T-cell (primary cell): Measurements from ENCODE around the gene ENG. TPM values are rescaled to one million over a fixed set of nuclear protein-coding genes. Genes with fewer than 3 reads are reported as not detected.
A peak's percentile ranks its signal among the peaks of the same experiment; 100 is the strongest.

Source experiments
- ATAC-seq, 4 experiments: fragments of 200-7000 bp in 3 of 4; fragments of 150-1000 bp in 1 of 4; cut with Tn5 transposase; replicated peaks in 1 of 4; 1 replicate in 3 of 4; 2 replicates in 1 of 4; pipeline ENCODE4 v1.10.0; 2021; ENCODE audit warnings: moderate library complexity in 3 of 4, mild to moderate bottlenecking in 2 of 4, moderate number of reproducible peaks in 1 of 4
- CTCF ChIA-PET, 2 donors: fragments of 300-600 bp; sonication (Branson Sonifier 250); formaldehyde crosslinking; loops; one replicate each; lab custom pipeline; 2022; ENCODE audit warnings: antibody characterized with exemption in 2 of 2; lab: Charles Lee
- POLR2A ChIA-PET, 2 donors: fragments of 300-600 bp; sonication (Branson Sonifier 250); formaldehyde crosslinking; loops; one replicate each; lab custom pipeline; 2022; ENCODE audit warnings: antibody characterized with exemption in 2 of 2; lab: Charles Lee
- DNase-seq, 35 experiments: peaks; one replicate each; pipeline versions ENCODE4 v3.0.0 to v3.0.0-alpha.2; 2013 to 2023
- H3K27ac ChIP-seq: one replicate; pipeline ENCODE4 v1.5.1; 2013; ENCODE audit warnings: low read length
- H3K27me3 ChIP-seq, 2 experiments: replicated peaks in 1 of 2; 1 replicate in 1 of 2; 2 replicates in 1 of 2; pipeline versions ENCODE4 v1.6.1 to v1.7.0; 2013; ENCODE audit warnings: low read length in 1 of 2, mixed read lengths in 1 of 2; ENCODE audit not compliant: control insufficient read depth in 2 of 2, insufficient read depth in 2 of 2; ENCODE audit errors: extremely low read depth in 1 of 2
- H3K36me3 ChIP-seq, 2 donors: 1 replicate in 1 of 2; 2 replicates in 1 of 2; pipeline versions ENCODE4 v1.6.1 to v1.7.0; 2013; ENCODE audit warnings: low read length in 1 of 2; ENCODE audit not compliant: control insufficient read depth in 2 of 2, insufficient read depth in 1 of 2; ENCODE audit errors: extremely low read depth in 1 of 2
- H3K4me1 ChIP-seq, 2 experiments: 1 replicate in 1 of 2; 2 replicates in 1 of 2; pipeline versions ENCODE4 v1.6.1 to v1.7.0; 2013; ENCODE audit warnings: low read length in 2 of 2, mixed read lengths in 1 of 2; ENCODE audit not compliant: insufficient read depth in 2 of 2, control insufficient read depth in 1 of 2; ENCODE audit errors: extremely low read depth in 1 of 2
- H3K4me3 ChIP-seq, 2 donors: 1 replicate in 1 of 2; 2 replicates in 1 of 2; pipeline versions ENCODE4 v1.5.1 to v1.7.0; 2013; ENCODE audit warnings: mild to moderate bottlenecking in 2 of 2, low read length in 1 of 2, moderate library complexity in 1 of 2; ENCODE audit not compliant: control insufficient read depth in 1 of 2; ENCODE audit errors: extremely low read depth in 1 of 2
- H3K9me3 ChIP-seq: 2 replicates; pipeline ENCODE4 v1.7.0; 2013
- H3K27ac Mint-ChIP-seq, 2 donors: one replicate each; pipeline ENCODE4 v1.8.0; 2020 to 2021; ENCODE audit warnings: mild to moderate bottlenecking in 2 of 2, mixed read lengths in 2 of 2
- H3K27me3 Mint-ChIP-seq, 2 donors: one replicate each; pipeline ENCODE4 v1.8.0; 2021 to 2022; ENCODE audit warnings: mixed read lengths in 2 of 2
- H3K36me3 Mint-ChIP-seq: one replicate; pipeline ENCODE4 v1.8.0; 2021; ENCODE audit warnings: mixed read lengths
- H3K4me1 Mint-ChIP-seq, 3 donors: one replicate each; pipeline ENCODE4 v1.8.0; 2020 to 2022; ENCODE audit warnings: mixed read lengths in 3 of 3, mild to moderate bottlenecking in 1 of 3
- H3K4me3 Mint-ChIP-seq, 3 donors: one replicate each; pipeline ENCODE4 v1.8.0; 2020 to 2022; ENCODE audit warnings: mild to moderate bottlenecking in 3 of 3, mixed read lengths in 3 of 3, moderate library complexity in 3 of 3
- H3K9me3 Mint-ChIP-seq, 3 donors: one replicate each; pipeline ENCODE4 v1.8.0; 2020 to 2022; ENCODE audit warnings: mixed read lengths in 3 of 3
- WGBS: methylation state at CpG from one replicate; pipeline ENCODE4 v1.1.5; 2013; ENCODE audit warnings: missing lambda C conversion rate; ENCODE audit not compliant: insufficient coverage; 5-methylcytosine and 5-hydroxymethylcytosine counted together
- total RNA-seq, 35 experiments: library from RNA in 6 of 35; stranded (reverse) in 6 of 35; fragments of 120-200 nt in 1 of 35; gene quantifications; one replicate each; pipeline versions ENCODE4 v1.2.1 to v1.2.4 and lab custom pipeline; 2013 to 2026

ENG gene
- total RNA-seq, 5 donors from 2014 or later (not counting 1 experiment from before 2014, with no cell fraction given) = 6.8 to 16.7 (median 8.8) TPM

DNA sequence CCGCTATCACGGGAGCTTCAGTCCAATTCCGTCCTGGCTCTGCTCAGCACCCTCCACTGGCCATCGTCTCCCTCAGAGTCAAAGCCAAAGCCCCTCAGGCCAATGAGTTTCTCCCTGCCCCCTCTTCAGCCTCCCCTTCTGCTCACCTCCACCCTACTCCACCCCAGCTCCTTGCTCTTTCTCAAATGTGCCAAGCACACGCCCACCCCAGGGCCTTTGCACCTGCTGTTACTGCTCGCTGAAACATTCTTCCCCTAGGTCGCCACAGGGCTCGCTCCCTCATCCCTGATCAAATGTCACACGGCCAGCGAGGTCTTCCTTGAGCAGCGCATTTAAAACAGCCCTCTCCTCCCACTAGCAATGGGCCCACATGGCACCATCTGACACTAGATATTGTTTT is 6.3 kb upstream of the ENG start:
- no peaks in the 10 kb centered on the region for H3K9me3 ChIP-seq
- ChIA-PET CTCF (no interaction called here), POLR2A (no interaction called here)
- no peaks in the 10 kb centered on the region for H3K36me3 ChIP-seq
- no peak overlapping the region for H3K4me3 ChIP-seq
- H3K27ac ChIP-seq = no peak overlapping the region
- H3K4me1 Mint-ChIP-seq = peaks cover 48 to 56% (median 49%) of the 10 kb centered on the region in 3 donors
- no peak overlapping the region for H3K4me3 Mint-ChIP-seq
- H3K4me1 ChIP-seq = peaks cover 16 to 68% of the 10 kb centered on the region in 2 experiments
- no peaks in the 10 kb centered on the region for H3K27me3 ChIP-seq
- 91% methylated on average over 6 of the region's 11 CpGs for WGBS
- ATAC-seq (no peak), DNase-seq (no peak)
- peak overlapping the region; percentile 66 to 97 for H3K27ac Mint-ChIP-seq
- no peaks in the 10 kb centered on the region for H3K27me3 Mint-ChIP-seq
- H3K9me3 Mint-ChIP-seq = no peaks in the 10 kb centered on the region
- no peaks in the 10 kb centered on the region for H3K36me3 Mint-ChIP-seq

DNA sequence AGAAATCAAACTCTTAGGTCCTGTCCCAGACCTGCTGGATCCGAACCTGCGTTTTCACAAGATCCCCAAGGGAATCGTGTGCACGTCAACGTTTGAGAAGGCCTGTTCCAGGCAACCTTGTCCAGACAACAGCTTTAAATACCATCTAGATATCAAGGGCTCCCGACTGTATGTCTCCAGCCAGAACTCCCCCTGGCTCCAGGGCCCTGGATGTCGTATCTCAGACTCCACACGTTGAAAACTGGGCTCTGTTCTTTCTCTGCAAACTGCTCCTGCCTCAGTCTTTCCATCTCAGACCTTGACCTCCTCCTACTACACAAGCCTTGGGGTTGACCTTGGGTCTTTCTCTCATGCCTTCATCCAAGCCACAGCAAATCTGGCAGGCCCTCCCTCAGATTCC is 5.8 kb upstream of the ENG start:
- 97% methylated on average over 8 of the region's 8 CpGs for WGBS
- H3K4me1 ChIP-seq = peaks cover 16 to 69% of the 10 kb centered on the region in 2 experiments
- H3K27ac ChIP-seq = no peak overlapping the region
- ChIA-PET CTCF (no interaction called here), POLR2A (no interaction called here)
- Mint-ChIP-seq H3K27ac (peak overlapping the region; percentile 66 to 97), H3K27me3 (no peaks in the 10 kb centered on the region), H3K36me3 (no peaks in the 10 kb centered on the region), H3K4me3 (peak overlapping the region in 1 of 3 donors; percentile 11), H3K4me1 (peaks cover 46 to 56% (median 48%) of the 10 kb centered on the region in 3 donors), H3K9me3 (no peaks in the 10 kb centered on the region)
- no peak overlapping the region for H3K4me3 ChIP-seq
- DNase-seq (no peak), ATAC-seq (no peak)
- H3K27me3 ChIP-seq = no peaks in the 10 kb centered on the region
- no peaks in the 10 kb centered on the region for H3K9me3 ChIP-seq
- no peaks in the 10 kb centered on the region for H3K36me3 ChIP-seq

GRCh38 chr9:127858041-127858512 is 3.6 kb upstream of the ENG start:
- ATAC-seq (no peak), DNase-seq (no peak)
- ChIA-PET POLR2A (no interaction called here), CTCF (no interaction called here)
- Mint-ChIP-seq H3K9me3 (no peaks in the 10 kb centered on the region), H3K27ac (no peak overlapping the region), H3K36me3 (no peaks in the 10 kb centered on the region), H3K4me3 (no peak overlapping the region), H3K4me1 (peaks cover 44 to 58% (median 45%) of the 10 kb centered on the region in 3 donors), H3K27me3 (no peaks in the 10 kb centered on the region)
- Histone ChIP-seq H3K9me3 (no peaks in the 10 kb centered on the region), H3K4me1 (peaks cover 15 to 73% of the 10 kb centered on the region in 2 experiments), H3K36me3 (no peaks in the 10 kb centered on the region), H3K4me3 (no peak overlapping the region), H3K27ac (no peak overlapping the region), H3K27me3 (no peaks in the 10 kb centered on the region)
- WGBS = 81% methylated on average over 12 of the region's 12 CpGs

DNA sequence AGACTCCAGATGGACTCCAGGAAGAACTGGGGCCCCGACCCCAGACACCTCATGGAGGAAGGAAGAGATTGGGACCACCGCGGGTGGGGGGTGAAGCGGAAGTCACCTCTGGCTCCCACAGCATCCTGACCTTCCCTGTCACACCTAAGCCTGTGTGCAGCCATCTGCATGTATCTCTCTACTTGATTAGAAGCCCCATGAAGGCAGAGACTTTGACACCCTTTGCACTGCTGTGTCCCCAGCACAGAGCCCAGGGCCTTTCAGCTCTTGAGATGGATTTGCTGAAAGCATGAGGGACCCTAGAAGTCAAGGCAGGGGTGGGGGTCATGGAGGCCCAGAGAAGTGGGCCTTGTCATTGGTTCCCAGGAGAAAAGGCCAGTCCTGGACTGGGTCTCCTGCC is 2.8 kb upstream of the ENG start:
- H3K36me3 Mint-ChIP-seq = no peaks in the 10 kb centered on the region
- POLR2A ChIA-PET = no interaction called here

GRCh38 chr9:127856729-127857116 is 2.3 kb upstream of the ENG start:
- ChIA-PET POLR2A (no interaction called here), CTCF (no interaction called here)
- 90% methylated on average over 5 of the region's 8 CpGs for WGBS
- ATAC-seq (no peak), DNase-seq (no peak)
- Mint-ChIP-seq H3K9me3 (no peaks in the 10 kb centered on the region), H3K36me3 (no peaks in the 10 kb centered on the region), H3K27me3 (no peaks in the 10 kb centered on the region), H3K4me3 (no peak overlapping the region), H3K27ac (no peak overlapping the region), H3K4me1 (peaks cover 40 to 56% (median 41%) of the 10 kb centered on the region in 3 donors)
- H3K36me3 ChIP-seq = no peaks in the 10 kb centered on the region
- H3K9me3 ChIP-seq = no peaks in the 10 kb centered on the region
- H3K4me3 ChIP-seq = no peak overlapping the region
- peaks cover 7 to 69% of the 10 kb centered on the region in 2 experiments for H3K4me1 ChIP-seq
- no peak overlapping the region for H3K27ac ChIP-seq
- H3K27me3 ChIP-seq = no peaks in the 10 kb centered on the region

More for the DNA sequence above, 2.8 kb upstream of the ENG start:
- Mint-ChIP-seq H3K27ac (peak overlapping the region in 1 of 2 donors; percentile 59), H3K9me3 (no peaks in the 10 kb centered on the region), H3K27me3 (no peaks in the 10 kb centered on the region), H3K4me1 (peaks cover 40 to 57% (median 41%) of the 10 kb centered on the region in 3 donors), H3K4me3 (no peak overlapping the region)
- Histone ChIP-seq H3K4me3 (no peak overlapping the region), H3K27ac (no peak overlapping the region), H3K4me1 (peaks cover 13 to 73% of the 10 kb centered on the region in 2 experiments), H3K27me3 (no peaks in the 10 kb centered on the region), H3K36me3 (no peaks in the 10 kb centered on the region), H3K9me3 (no peaks in the 10 kb centered on the region)
- CTCF ChIA-PET = no interaction called here
- DNase-seq (no peak), ATAC-seq (no peak)
- WGBS = 0% methylated on average over 1 of the region's 4 CpGs

- Histone ChIP-seq H3K36me3 (no peaks in the 10 kb centered on the region), H3K4me1 (peaks cover 2 to 64% of the 10 kb centered on the region in 2 experiments), H3K4me3 (no peak overlapping the region), H3K27ac (no peak overlapping the region), H3K27me3 (no peaks in the 10 kb centered on the region), H3K9me3 (no peaks in the 10 kb centered on the region)
- Mint-ChIP-seq H3K27ac (peak overlapping the region; percentile 57 to 87), H3K4me1 (peaks cover 36 to 52% (median 38%) of the 10 kb centered on the region in 3 donors), H3K9me3 (no peaks in the 10 kb centered on the region), H3K27me3 (no peaks in the 10 kb centered on the region), H3K36me3 (no peaks in the 10 kb centered on the region), H3K4me3 (peak overlapping the region in 2 of 3 donors; percentile 35 to 93)
- ChIA-PET CTCF (no interaction called here), POLR2A (no interaction called here)
- no peak for DNase-seq
- WGBS = 79% methylated on average over 11 of the region's 11 CpGs
- ATAC-seq = no peak
Measured at GRCh38 chr9:127856094-127856728, 1.8 kb upstream of the ENG start.
